HFF-Myc (cell line): ENCODE data around the gene BATF2.
"Not testable (repeated sequence)": the region's sequence is repeated elsewhere in the genome, so short reads cannot be mapped to it uniquely, and the experiment has no call there.

Experiments
- DNase-seq: peaks from one replicate; pipeline ENCODE4 v3.0.0-alpha.2; 2011; ENCODE audit warnings: low read depth; ENCODE audit errors: extremely low read depth
- H3K4me3 ChIP-seq: replicated peaks from 2 replicates; pipeline ENCODE4 v1.5.1; 2011; ENCODE audit warnings: low read depth, mild to moderate bottlenecking, control low read depth, low read length
- CTCF ChIP-seq: IDR thresholded peaks from 2 replicates; pipeline ENCODE4 v1.5.1; 2012; ENCODE audit warnings: mild to moderate bottlenecking, low read depth, low read length, control low read depth; ENCODE audit errors: missing control alignments

BATF2 gene

GRCh38 chr11:64990222-64990923 is 6.4 kb downstream of the BATF2 start:
- H3K4me3 ChIP-seq = no peak overlapping the region
- DNase-seq = no peak
- TF ChIP-seq CTCF = no peak

DNA sequence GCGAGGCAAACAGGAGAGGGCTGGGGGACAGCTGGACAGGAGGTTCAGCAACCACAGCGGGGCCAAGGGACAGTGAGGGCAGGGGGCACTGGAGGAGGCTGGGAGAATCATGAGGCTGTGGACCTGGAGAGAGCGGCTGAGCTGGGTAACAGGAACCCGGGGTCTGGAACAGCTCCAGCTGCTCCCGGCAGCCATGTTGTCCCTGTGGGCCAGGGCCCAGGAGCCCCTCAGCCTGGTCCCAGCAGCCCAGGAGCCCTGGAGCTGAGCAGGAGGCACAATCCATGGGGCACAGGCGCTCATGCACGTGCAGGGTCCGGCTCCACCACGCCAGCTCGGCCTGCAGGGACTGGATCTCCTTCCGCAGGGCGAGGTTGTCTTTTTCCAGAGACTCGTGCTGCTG is 7.4 kb downstream of the BATF2 start:
- TF ChIP-seq CTCF = no peak
- no peak for DNase-seq
- no peak overlapping the region for H3K4me3 ChIP-seq

- no peak overlapping the region for H3K4me3 ChIP-seq
- no peak for TF ChIP-seq CTCF
- no peak for DNase-seq
These were observed 8.5 kb downstream of the BATF2 start for GRCh38 chr11:64987998-64988854.

GRCh38 chr11:64983339-64983738 is 13.4 kb downstream of the BATF2 start:
- DNase-seq, H3K4me3 ChIP-seq: not testable (repeated sequence)

GRCh38 chr11:64976651-64977050 is 20.1 kb downstream of the BATF2 start:
- DNase-seq = no peak
- no peak overlapping the region for H3K4me3 ChIP-seq
- no peak for TF ChIP-seq CTCF

DNA sequence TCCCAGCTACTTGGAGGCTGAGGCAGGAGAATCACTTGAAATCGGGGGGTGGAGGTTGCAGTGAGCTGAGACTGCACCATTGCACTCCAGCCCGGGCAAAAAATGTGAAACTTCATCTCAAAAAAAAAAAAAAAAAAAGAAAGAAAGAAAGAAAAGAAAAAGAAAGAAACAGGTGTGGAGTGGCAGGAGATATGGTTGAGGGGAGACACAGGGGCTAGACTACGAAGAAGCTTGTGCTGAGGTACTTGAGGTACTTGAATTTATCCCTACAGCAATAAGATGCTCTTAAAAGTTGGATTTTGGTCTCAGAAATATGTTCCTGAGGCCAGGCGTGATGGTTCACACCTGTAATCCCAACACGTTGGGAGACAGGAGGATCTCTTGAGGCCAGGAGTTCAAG is 22.6 kb downstream of the BATF2 start:
- DNase-seq = no peak
- no peak for TF ChIP-seq CTCF
- H3K4me3 ChIP-seq = no peak overlapping the region

DNA sequence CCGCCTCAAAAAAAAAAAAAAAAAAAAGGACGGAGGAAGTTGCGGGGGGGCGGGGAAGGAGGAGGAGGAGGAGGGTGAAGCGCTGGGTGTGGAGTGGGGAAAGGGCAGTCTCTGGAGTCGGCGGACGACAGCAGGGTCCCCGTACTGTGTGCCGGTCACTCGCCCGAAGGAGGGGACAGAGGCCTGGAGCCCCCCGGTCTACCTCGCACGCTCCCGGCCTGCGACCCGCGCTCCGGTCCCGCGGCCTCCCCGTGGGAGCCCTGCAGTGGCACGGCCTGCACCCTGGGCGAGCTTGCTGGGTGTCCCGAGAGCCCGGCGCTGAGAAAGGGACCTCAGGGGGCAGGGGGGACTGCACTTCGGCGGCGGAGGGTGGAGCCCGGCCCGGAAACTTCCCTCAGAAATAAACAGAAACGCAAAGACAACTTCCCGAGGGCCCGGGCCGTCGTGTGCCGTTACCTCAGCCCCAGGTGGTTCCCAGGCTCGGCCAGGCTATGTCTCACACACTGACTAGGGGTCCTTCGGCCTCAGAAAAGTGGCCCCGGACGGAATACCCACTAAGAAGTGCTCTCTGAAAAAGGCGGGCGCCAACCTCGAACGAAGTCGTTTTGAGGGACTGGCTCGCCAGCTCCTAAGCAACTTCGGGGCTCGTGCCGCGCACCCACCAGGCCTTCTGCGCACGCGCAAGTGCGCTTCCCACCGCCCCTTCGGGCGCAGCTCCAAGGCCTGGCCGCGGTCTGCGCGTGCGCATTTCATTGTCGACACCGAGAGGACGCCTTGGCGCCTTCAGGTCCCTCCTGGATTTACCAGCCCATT is 25.1 kb downstream of the BATF2 start, which contains the start of gene MAJIN:
Gene MAJIN (minus strand): TSS at position 688 of the 813 bp plus-strand sequence. CDS start 12,703 bp downstream, outside the sequence.
- no peak for TF ChIP-seq CTCF
- DNase-seq = peak; percentile 27
- H3K4me3 ChIP-seq = no peak within 1 kb of the TSS
